ENCODE measurements around the gene MALSU1.

The MALSU1 gene

DNA sequence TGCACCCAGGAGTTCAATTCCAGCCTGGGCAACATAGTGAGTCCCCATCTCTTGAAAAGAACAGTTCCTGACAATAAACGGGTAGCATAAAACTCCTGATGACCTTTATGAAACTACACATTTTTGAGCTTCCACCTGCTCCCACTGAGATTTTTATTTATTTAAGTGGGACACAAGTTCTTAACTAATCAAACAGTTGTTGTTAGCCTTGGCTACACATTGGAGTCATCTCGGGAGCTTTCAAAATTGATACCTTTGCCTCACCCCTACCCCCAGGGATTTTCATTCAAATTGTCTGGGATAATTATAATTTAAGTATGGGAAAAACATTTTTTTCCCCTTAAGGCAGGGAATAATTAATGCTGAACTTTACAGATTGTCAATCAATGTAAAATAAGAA is 39.3 kb downstream of the MALSU1 start:
- Histone ChIP-seq H3K4me2 (ENCODE audit: low read length) (no peak overlapping the region), H3K9me3 (replicated peaks; ENCODE audit: low read length) (no peaks in the 10 kb centered on the region), H3K27me3 (ENCODE audit: control insufficient read depth, insufficient read depth, low read length) (no peaks in the 10 kb centered on the region), H3K36me3 (ENCODE audit: insufficient read depth, low read length) (peaks cover 27% of the 10 kb centered on the region), H3K4me3 (ENCODE audit: low read length) (no peak overlapping the region), H3K9ac (ENCODE audit: low read depth, low read length) (no peak overlapping the region), H3K4me1 (ENCODE audit: control insufficient read depth, insufficient read depth, low read length) (peaks cover 28% of the 10 kb centered on the region)

- Histone ChIP-seq H3K36me3 (ENCODE audit: insufficient read depth, low read length) (peaks cover 27% of the 10 kb centered on the region), H3K4me2 (ENCODE audit: low read length) (no peak overlapping the region), H3K9me3 (replicated peaks; ENCODE audit: low read length) (no peaks in the 10 kb centered on the region), H3K4me3 (ENCODE audit: low read length) (no peak overlapping the region), H3K9ac (ENCODE audit: low read depth, low read length) (no peak overlapping the region), H3K27me3 (ENCODE audit: control insufficient read depth, insufficient read depth, low read length) (no peaks in the 10 kb centered on the region), H3K4me1 (ENCODE audit: control insufficient read depth, insufficient read depth, low read length) (peaks cover 25% of the 10 kb centered on the region)
Measured at GRCh38 chr7:23338863-23339262, 39.7 kb downstream of the MALSU1 start.

DNA sequence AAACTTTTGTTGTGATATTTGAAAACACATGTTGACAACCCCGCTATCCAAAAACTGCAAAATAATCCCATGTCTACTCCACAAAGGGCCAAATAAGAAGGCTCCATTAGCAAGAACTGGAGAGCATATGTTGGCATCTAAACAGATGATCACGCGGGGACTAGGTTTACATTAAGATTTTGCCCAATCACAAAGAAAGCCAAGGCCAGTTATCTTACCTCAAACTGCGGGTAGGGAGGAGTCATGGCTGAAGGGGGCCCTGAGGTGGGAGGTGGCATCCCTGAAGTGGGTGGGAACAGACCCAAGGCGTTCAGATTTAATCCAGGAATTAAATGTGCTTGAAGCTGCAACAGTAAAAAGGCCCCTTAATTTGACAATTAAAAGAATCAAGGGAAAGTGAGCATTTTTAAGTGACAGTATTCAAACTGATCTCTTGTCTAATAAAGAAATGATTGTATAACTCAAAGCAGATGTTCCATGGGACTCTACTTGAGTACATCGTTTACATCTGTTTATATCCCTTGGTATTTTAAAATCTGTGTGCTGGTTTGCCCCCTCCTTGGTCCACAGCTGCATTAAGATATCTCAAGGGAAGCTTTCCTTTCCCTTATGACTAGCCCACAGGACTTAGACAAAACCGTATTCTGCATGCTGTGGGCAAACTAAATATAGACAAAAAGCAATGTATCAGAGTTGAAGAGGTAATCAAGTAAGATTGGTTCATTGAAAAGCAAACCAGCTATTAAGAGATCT is 42.9 kb downstream of the MALSU1 start:
- no peaks in the 10 kb centered on the region for H3K27me3 ChIP-seq (ENCODE audit: control insufficient read depth, insufficient read depth, low read length)
- H3K36me3 ChIP-seq (ENCODE audit: insufficient read depth, low read length): peaks cover 45% of the 10 kb centered on the region

DNA sequence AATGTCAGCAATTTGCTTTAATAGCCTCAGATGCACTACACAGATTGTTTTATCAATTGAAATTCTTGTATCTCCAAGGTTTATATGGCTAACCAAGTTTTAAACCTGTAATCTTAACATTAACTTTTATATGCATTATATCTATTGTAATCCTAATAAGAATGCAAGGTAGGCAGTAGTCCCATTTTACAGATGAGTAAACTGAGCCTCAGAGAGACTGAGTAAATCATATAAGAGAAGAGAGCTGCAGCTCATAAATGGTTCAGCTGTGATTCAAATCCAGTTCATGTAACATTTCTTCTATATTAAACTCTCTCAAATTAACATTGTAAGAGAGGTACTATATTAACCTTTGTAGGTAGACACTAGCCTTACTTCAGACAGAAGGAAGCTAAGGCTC is 44.0 kb downstream of the MALSU1 start:
- H3K4me2 ChIP-seq (ENCODE audit: low read length): no peak overlapping the region
- no peak overlapping the region for H3K9ac ChIP-seq (ENCODE audit: low read depth, low read length)
- H3K27me3 ChIP-seq (ENCODE audit: control insufficient read depth, insufficient read depth, low read length): no peaks in the 10 kb centered on the region
- no peak overlapping the region for H3K4me3 ChIP-seq (ENCODE audit: low read length)
- no peaks in the 10 kb centered on the region for H3K9me3 ChIP-seq (replicated peaks; ENCODE audit: low read length)
- peaks cover 38% of the 10 kb centered on the region for H3K36me3 ChIP-seq (ENCODE audit: insufficient read depth, low read length)
- H3K4me1 ChIP-seq (ENCODE audit: control insufficient read depth, insufficient read depth, low read length): peaks cover 22% of the 10 kb centered on the region

More for the DNA sequence above, 42.9 kb downstream of the MALSU1 start:
- Histone ChIP-seq H3K4me2 (ENCODE audit: low read length) (no peak overlapping the region), H3K9ac (ENCODE audit: low read depth, low read length) (no peak overlapping the region), H3K4me1 (ENCODE audit: control insufficient read depth, insufficient read depth, low read length) (peaks cover 11% of the 10 kb centered on the region), H3K9me3 (replicated peaks; ENCODE audit: low read length) (no peaks in the 10 kb centered on the region), H3K4me3 (ENCODE audit: low read length) (no peak overlapping the region)

DNA sequence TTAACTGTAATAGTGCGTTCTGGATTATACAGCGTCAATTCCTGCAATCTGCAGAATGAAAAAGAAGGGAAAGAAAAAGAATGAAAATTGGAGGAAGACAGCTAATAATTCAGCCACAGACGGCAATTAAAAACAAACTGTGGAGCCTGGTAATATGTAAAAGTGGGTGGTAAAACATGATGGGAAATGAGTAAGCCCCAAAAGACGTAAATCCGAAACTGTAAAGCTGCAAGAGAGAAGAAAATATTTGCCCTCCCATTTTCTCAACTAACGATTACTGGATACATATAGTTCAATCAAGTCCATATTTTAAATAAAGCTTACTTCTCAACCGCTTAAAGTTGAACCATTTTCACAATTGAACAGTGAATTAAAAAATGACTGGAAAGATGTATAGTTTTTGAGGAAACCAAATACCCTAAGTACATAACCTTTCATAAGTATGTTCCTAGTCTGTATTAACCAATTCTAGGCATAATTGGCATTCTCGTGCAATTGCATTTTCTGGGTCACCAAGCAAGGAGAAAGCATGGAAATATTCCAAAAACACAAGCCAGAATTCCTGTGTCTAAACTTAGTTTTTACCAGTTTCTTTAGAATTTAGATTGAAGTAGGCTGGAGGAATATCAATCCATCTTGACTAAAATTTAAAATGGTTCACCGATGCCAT is 44.8 kb downstream of the MALSU1 start:
- Histone ChIP-seq H3K4me1 (ENCODE audit: control insufficient read depth, insufficient read depth, low read length) (peaks cover 30% of the 10 kb centered on the region), H3K4me3 (ENCODE audit: low read length) (no peak overlapping the region), H3K9me3 (replicated peaks; ENCODE audit: low read length) (no peaks in the 10 kb centered on the region), H3K27me3 (ENCODE audit: control insufficient read depth, insufficient read depth, low read length) (no peaks in the 10 kb centered on the region), H3K36me3 (ENCODE audit: insufficient read depth, low read length) (peaks cover 38% of the 10 kb centered on the region), H3K4me2 (ENCODE audit: low read length) (no peak overlapping the region), H3K9ac (ENCODE audit: low read depth, low read length) (no peak overlapping the region)

- no peaks in the 10 kb centered on the region for H3K9me3 ChIP-seq (replicated peaks; ENCODE audit: low read length)
- H3K27me3 ChIP-seq (ENCODE audit: control insufficient read depth, insufficient read depth, low read length): no peaks in the 10 kb centered on the region
- no peak overlapping the region for H3K4me3 ChIP-seq (ENCODE audit: low read length)
- peaks cover 28% of the 10 kb centered on the region for H3K36me3 ChIP-seq (ENCODE audit: insufficient read depth, low read length)
- H3K9ac ChIP-seq (ENCODE audit: low read depth, low read length): no peak overlapping the region
- no peak overlapping the region for H3K4me2 ChIP-seq (ENCODE audit: low read length)
- H3K4me1 ChIP-seq (ENCODE audit: control insufficient read depth, insufficient read depth, low read length): peaks cover 47% of the 10 kb centered on the region
Measured at GRCh38 chr7:23345601-23346000, 46.5 kb downstream of the MALSU1 start.

GRCh38 chr7:23346316-23346715 is 47.2 kb downstream of the MALSU1 start:
- H3K9ac ChIP-seq (ENCODE audit: low read depth, low read length): no peak overlapping the region
- H3K36me3 ChIP-seq (ENCODE audit: insufficient read depth, low read length): peaks cover 25% of the 10 kb centered on the region
- no peaks in the 10 kb centered on the region for H3K27me3 ChIP-seq (ENCODE audit: control insufficient read depth, insufficient read depth, low read length)
- H3K9me3 ChIP-seq (replicated peaks; ENCODE audit: low read length): no peaks in the 10 kb centered on the region
- no peak overlapping the region for H3K4me3 ChIP-seq (ENCODE audit: low read length)
- peaks cover 54% of the 10 kb centered on the region for H3K4me1 ChIP-seq (ENCODE audit: control insufficient read depth, insufficient read depth, low read length)
- no peak overlapping the region for H3K4me2 ChIP-seq (ENCODE audit: low read length)

- peaks cover 19% of the 10 kb centered on the region for H3K36me3 ChIP-seq (ENCODE audit: insufficient read depth, low read length)
- no peaks in the 10 kb centered on the region for H3K9me3 ChIP-seq (replicated peaks; ENCODE audit: low read length)
- no peak overlapping the region for H3K9ac ChIP-seq (ENCODE audit: low read depth, low read length)
- H3K4me3 ChIP-seq (ENCODE audit: low read length): peak overlapping the region; percentile 25
- H3K4me1 ChIP-seq (ENCODE audit: control insufficient read depth, insufficient read depth, low read length): peaks cover 57% of the 10 kb centered on the region
- H3K4me2 ChIP-seq (ENCODE audit: low read length): peak overlapping the region; percentile 59
- H3K27me3 ChIP-seq (ENCODE audit: control insufficient read depth, insufficient read depth, low read length): no peaks in the 10 kb centered on the region
Measured at GRCh38 chr7:23347033-23347681, 48.0 kb downstream of the MALSU1 start.

- Histone ChIP-seq H3K9ac (ENCODE audit: low read depth, low read length) (no peak overlapping the region), H3K27me3 (ENCODE audit: control insufficient read depth, insufficient read depth, low read length) (no peaks in the 10 kb centered on the region), H3K4me1 (ENCODE audit: control insufficient read depth, insufficient read depth, low read length) (peaks cover 57% of the 10 kb centered on the region), H3K36me3 (ENCODE audit: insufficient read depth, low read length) (peaks cover 19% of the 10 kb centered on the region), H3K4me3 (ENCODE audit: low read length) (peak overlapping the region; percentile 25), H3K9me3 (replicated peaks; ENCODE audit: low read length) (no peaks in the 10 kb centered on the region), H3K4me2 (ENCODE audit: low read length) (peak overlapping the region; percentile 59)
Measured at GRCh38 chr7:23347682-23348180, 48.6 kb downstream of the MALSU1 start.

GRCh38 chr7:23349484-23350157 is 50.5 kb downstream of the MALSU1 start:
- Histone ChIP-seq H3K4me3 (ENCODE audit: low read length) (peak overlapping the region; percentile 42), H3K9ac (ENCODE audit: low read depth, low read length) (no peak overlapping the region), H3K4me2 (ENCODE audit: low read length) (peak overlapping the region; percentile 53), H3K4me1 (ENCODE audit: control insufficient read depth, insufficient read depth, low read length) (peaks cover 51% of the 10 kb centered on the region), H3K27me3 (ENCODE audit: control insufficient read depth, insufficient read depth, low read length) (no peaks in the 10 kb centered on the region), H3K9me3 (replicated peaks; ENCODE audit: low read length) (no peaks in the 10 kb centered on the region), H3K36me3 (ENCODE audit: insufficient read depth, low read length) (peaks cover 16% of the 10 kb centered on the region)

DNA sequence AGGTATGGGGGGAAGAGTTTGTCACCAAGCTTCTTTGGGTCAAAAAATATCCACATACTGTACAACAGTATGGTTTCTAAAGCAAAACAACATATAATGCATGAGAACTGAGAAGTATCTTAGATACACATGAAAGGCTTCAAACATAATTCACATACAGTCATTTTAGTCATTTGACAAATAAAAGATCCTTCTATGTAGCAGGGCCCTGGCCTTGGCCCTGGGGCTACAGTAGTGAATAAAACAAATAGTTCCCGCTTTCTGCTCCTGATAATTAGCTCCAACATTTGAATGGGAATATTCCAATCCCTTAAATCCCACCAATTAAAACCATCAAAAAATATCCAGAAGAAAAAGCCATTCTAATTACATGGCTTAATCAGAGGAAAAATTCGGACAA is 51.3 kb downstream of the MALSU1 start:
- Histone ChIP-seq H3K27me3 (ENCODE audit: control insufficient read depth, insufficient read depth, low read length) (no peaks in the 10 kb centered on the region), H3K9ac (ENCODE audit: low read depth, low read length) (no peak overlapping the region), H3K4me2 (ENCODE audit: low read length) (no peak overlapping the region), H3K4me1 (ENCODE audit: control insufficient read depth, insufficient read depth, low read length) (peaks cover 51% of the 10 kb centered on the region), H3K36me3 (ENCODE audit: insufficient read depth, low read length) (peaks cover 7% of the 10 kb centered on the region), H3K9me3 (replicated peaks; ENCODE audit: low read length) (no peaks in the 10 kb centered on the region), H3K4me3 (ENCODE audit: low read length) (no peak overlapping the region)
